Smooth muscle cell (in vitro differentiated cells): ENCODE measurements around the gene RNF19B. TPM values are rescaled to one million over a fixed set of nuclear protein-coding genes. Genes with fewer than 3 reads are reported as not detected.
"Not testable (repeated sequence)": the region's sequence is repeated elsewhere in the genome, so short reads cannot be mapped to it uniquely, and the experiment has no call there.

ENCODE experiments used
- DNase-seq: peaks from one replicate; lab custom pipeline; 2025; ENCODE audit not compliant: unreplicated experiment; lab: John Stamatoyannopoulos, UW
- H2AFZ ChIP-seq: fragments of 200-600 bp; sonication (generic); 2 replicates; pipeline ENCODE4 v1.6.0; 2016; ENCODE audit warnings: antibody characterized with exemption, low read depth, mild to moderate bottlenecking
- H3F3A ChIP-seq: fragments of 200-600 bp; sonication (generic); 2 replicates; pipeline ENCODE4 v1.6.0; 2017; ENCODE audit warnings: antibody characterized with exemption, low read depth
- H3K27ac ChIP-seq: fragments of 200-600 bp; sonication (generic); 2 replicates; pipeline ENCODE4 v1.5.1; 2016; ENCODE audit warnings: low read depth, mild to moderate bottlenecking
- H3K27me3 ChIP-seq: fragments of 200-600 bp; sonication (generic); 2 replicates; pipeline ENCODE4 v1.6.1; 2016; ENCODE audit warnings: low read depth, mild to moderate bottlenecking
- H3K36me3 ChIP-seq: fragments of 200-600 bp; sonication (generic); 2 replicates; pipeline ENCODE4 v1.5.1; 2016; ENCODE audit warnings: low read depth
- H3K4me1 ChIP-seq: fragments of 200-600 bp; sonication (generic); 2 replicates; pipeline ENCODE4 v1.5.1; 2016; ENCODE audit warnings: low read depth
- H3K4me2 ChIP-seq: fragments of 200-600 bp; sonication (generic); 2 replicates; pipeline ENCODE4 v1.6.0; 2016; ENCODE audit warnings: mild to moderate bottlenecking
- H3K4me3 ChIP-seq: fragments of 200-600 bp; sonication (generic); 2 replicates; pipeline ENCODE4 v1.5.1; 2016; ENCODE audit warnings: mild to moderate bottlenecking
- H3K79me2 ChIP-seq: fragments of 200-600 bp; sonication (generic); 2 replicates; pipeline ENCODE4 v1.6.0; 2016; ENCODE audit warnings: low read depth, mild to moderate bottlenecking
- H3K9ac ChIP-seq: fragments of 200-600 bp; sonication (generic); 2 replicates; pipeline ENCODE4 v1.6.0; 2016; ENCODE audit warnings: low read depth
- H3K9me3 ChIP-seq: fragments of 200-600 bp; sonication (generic); replicated peaks from 2 replicates; pipeline ENCODE4 v1.5.1; 2016; ENCODE audit warnings: low read depth
- H4K20me1 ChIP-seq: fragments of 200-600 bp; sonication (generic); 2 replicates; pipeline ENCODE4 v1.6.0; 2016; ENCODE audit warnings: low read depth
- WGBS: methylation state at CpG from one replicate; pipeline ENCODE4 v1.1.7; 2016; ENCODE audit warnings: low lambda C conversion rate; 5-methylcytosine and 5-hydroxymethylcytosine counted together
- polyA plus RNA-seq: library from polyadenylated mRNA; unstranded; fragments of >200 nt; fragmentation: Nextera tagmentation; extraction: Ambion mirVana; gene quantifications from 2 replicates; pipeline ENCODE4 v1.2.1, GENCODE V29; 2016
- total RNA-seq: library from RNA; depleted of rRNA; stranded (reverse); fragments of >200 nt; gene quantifications from 2 replicates; pipeline ENCODE4 v1.2.3, GENCODE V29; 2014
- TF ChIP-seq, protein P1 (sequence below): fragments of 200-600 bp; sonication (generic); IDR thresholded peaks from 2 replicates; pipeline ENCODE4 v1.5.1; 2017; ENCODE audit warnings: borderline replicate concordance, mild to moderate bottlenecking, antibody characterized with exemption; ENCODE audit not compliant: insufficient read depth, poor library complexity, severe bottlenecking

Gene RNF19B
- total and polyA plus RNA-seq, 2 experiments from 2014 or later, result 11.2 to 12.3 TPM

- 97% methylated on average over 4 of the region's 4 CpGs for WGBS
- H3K4me2 ChIP-seq, result no peak overlapping the region
- H3K27ac ChIP-seq, result no peak overlapping the region
- H3K27me3 ChIP-seq, result no peaks in the 10 kb centered on the region
- no peaks in the 10 kb centered on the region for H3K9me3 ChIP-seq
- no peak overlapping the region for H3K4me3 ChIP-seq
- no peak for DNase-seq
- H3K79me2 ChIP-seq, result no peaks in the 10 kb centered on the region
- H3F3A ChIP-seq, result peaks cover 5% of the 10 kb centered on the region
- H3K36me3 ChIP-seq, result no peaks in the 10 kb centered on the region
- no peaks in the 10 kb centered on the region for H3K4me1 ChIP-seq
- no peak overlapping the region for H2AFZ ChIP-seq
- no peaks in the 10 kb centered on the region for H4K20me1 ChIP-seq
- H3K9ac ChIP-seq, result no peak overlapping the region
- TF ChIP-seq, protein P1, sequence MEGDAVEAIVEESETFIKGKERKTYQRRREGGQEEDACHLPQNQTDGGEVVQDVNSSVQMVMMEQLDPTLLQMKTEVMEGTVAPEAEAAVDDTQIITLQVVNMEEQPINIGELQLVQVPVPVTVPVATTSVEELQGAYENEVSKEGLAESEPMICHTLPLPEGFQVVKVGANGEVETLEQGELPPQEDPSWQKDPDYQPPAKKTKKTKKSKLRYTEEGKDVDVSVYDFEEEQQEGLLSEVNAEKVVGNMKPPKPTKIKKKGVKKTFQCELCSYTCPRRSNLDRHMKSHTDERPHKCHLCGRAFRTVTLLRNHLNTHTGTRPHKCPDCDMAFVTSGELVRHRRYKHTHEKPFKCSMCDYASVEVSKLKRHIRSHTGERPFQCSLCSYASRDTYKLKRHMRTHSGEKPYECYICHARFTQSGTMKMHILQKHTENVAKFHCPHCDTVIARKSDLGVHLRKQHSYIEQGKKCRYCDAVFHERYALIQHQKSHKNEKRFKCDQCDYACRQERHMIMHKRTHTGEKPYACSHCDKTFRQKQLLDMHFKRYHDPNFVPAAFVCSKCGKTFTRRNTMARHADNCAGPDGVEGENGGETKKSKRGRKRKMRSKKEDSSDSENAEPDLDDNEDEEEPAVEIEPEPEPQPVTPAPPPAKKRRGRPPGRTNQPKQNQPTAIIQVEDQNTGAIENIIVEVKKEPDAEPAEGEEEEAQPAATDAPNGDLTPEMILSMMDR, result no peak
Observed at GRCh38 chr1:33000427-33001026, 35.9 kb upstream of the RNF19B start.

GRCh38 chr1:32998997-32999396 is 34.4 kb upstream of the RNF19B start:
- Histone ChIP-seq H3K4me3 (no peak overlapping the region), H3K4me1 (no peaks in the 10 kb centered on the region), H3K9ac (no peak overlapping the region), H3K79me2 (no peaks in the 10 kb centered on the region), H3K4me2 (no peak overlapping the region), H4K20me1 (no peaks in the 10 kb centered on the region), H3K9me3 (no peaks in the 10 kb centered on the region), H3K36me3 (no peaks in the 10 kb centered on the region), H3K27ac (no peak overlapping the region), H2AFZ (no peak overlapping the region), H3K27me3 (no peaks in the 10 kb centered on the region), H3F3A (no peaks in the 10 kb centered on the region)
- 97% methylated on average over 4 of the region's 4 CpGs for WGBS
- TF ChIP-seq, protein P1, result no peak
- DNase-seq, result no peak

GRCh38 chr1:32998064-32998463 is 33.5 kb upstream of the RNF19B start:
- Histone ChIP-seq H3K4me1 (no peaks in the 10 kb centered on the region), H4K20me1 (no peaks in the 10 kb centered on the region), H3K36me3 (no peaks in the 10 kb centered on the region), H3K9ac (no peak overlapping the region), H3K27me3 (no peaks in the 10 kb centered on the region), H3K4me2 (no peak overlapping the region), H2AFZ (no peak overlapping the region), H3K4me3 (no peak overlapping the region), H3K79me2 (no peaks in the 10 kb centered on the region), H3F3A (no peaks in the 10 kb centered on the region), H3K27ac (peak overlapping the region; percentile 66), H3K9me3 (no peaks in the 10 kb centered on the region)
- TF ChIP-seq, protein P1, result no peak
- no peak for DNase-seq
- WGBS, result 98% methylated on average over 5 of the region's 5 CpGs

DNA sequence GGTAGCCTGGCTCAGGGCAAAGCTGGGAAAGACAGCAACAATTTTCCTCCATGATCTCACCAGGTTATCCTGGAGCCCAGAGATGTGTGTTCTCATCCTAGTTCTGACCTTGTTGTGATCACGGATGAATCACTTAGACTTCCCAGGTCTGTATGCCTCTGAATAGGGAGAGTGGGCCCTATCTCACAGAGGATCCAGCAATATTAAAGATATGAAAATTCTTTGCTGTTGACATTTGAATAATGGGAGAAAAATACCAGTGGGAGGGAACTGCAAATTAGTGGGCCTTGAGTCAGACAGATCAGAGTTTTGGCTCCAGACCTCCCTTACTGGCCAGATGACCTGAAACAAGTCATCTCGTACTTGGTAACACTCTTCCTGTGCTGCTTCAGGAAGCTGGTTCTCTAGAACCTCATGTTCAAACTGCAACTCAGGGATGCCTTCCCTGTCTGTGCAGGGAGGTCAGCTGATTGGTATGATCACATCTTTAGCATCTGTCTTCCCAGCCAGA is 32.8 kb upstream of the RNF19B start:
- H3F3A ChIP-seq, result no peaks in the 10 kb centered on the region
- H3K4me3 ChIP-seq, result no peak overlapping the region
- TF ChIP-seq, protein P1, result no peak
- H3K27me3 ChIP-seq, result no peaks in the 10 kb centered on the region
- H3K4me1 ChIP-seq, result no peaks in the 10 kb centered on the region
- DNase-seq, result no peak
- H3K9ac ChIP-seq, result no peak overlapping the region
- H3K36me3 ChIP-seq, result no peaks in the 10 kb centered on the region
- WGBS, result 58% methylated on average over 2 of the region's 2 CpGs
- H3K4me2 ChIP-seq, result no peak overlapping the region
- H2AFZ ChIP-seq, result no peak overlapping the region
- H3K79me2 ChIP-seq, result no peaks in the 10 kb centered on the region
- peak overlapping the region; percentile 66 for H3K27ac ChIP-seq
- no peaks in the 10 kb centered on the region for H3K9me3 ChIP-seq
- H4K20me1 ChIP-seq, result no peaks in the 10 kb centered on the region

GRCh38 chr1:32993324-32993636 is 28.7 kb upstream of the RNF19B start:
- H3K27ac ChIP-seq, result peak overlapping the region; percentile 71
- not testable (repeated sequence) for H3K36me3 ChIP-seq, H3K79me2 ChIP-seq, H3K9ac ChIP-seq, H3F3A ChIP-seq, H2AFZ ChIP-seq, H3K4me2 ChIP-seq, H3K9me3 ChIP-seq, H4K20me1 ChIP-seq, H3K4me3 ChIP-seq, DNase-seq, H3K27me3 ChIP-seq, H3K4me1 ChIP-seq
- WGBS, result 98% methylated on average over 8 of the region's 8 CpGs
